KMS-11 (cell line): Measurements from ENCODE around the gene PPFIA1.

Experiments used
- H2AFZ ChIP-seq: fragments of 200-600 bp; sonication (generic); 2 replicates; pipeline ENCODE4 v1.6.1; 2016; ENCODE audit warnings: antibody characterized with exemption, mixed run types, low read depth
- H3K27ac ChIP-seq: fragments of 200-600 bp; sonication (generic); 2 replicates; pipeline ENCODE4 v1.6.1; 2016; ENCODE audit warnings: mild to moderate bottlenecking, mixed run types
- H3K27me3 ChIP-seq: fragments of 200-600 bp; sonication (generic); 2 replicates; pipeline ENCODE4 v1.6.1; 2017; ENCODE audit warnings: mild to moderate bottlenecking, low read depth, mixed run types, moderate library complexity; ENCODE audit not compliant: insufficient read depth
- H3K36me3 ChIP-seq: fragments of 200-600 bp; sonication (generic); 2 replicates; pipeline ENCODE4 v1.6.1; 2017; ENCODE audit warnings: mild to moderate bottlenecking, mixed run types; ENCODE audit not compliant: insufficient read depth
- H3K4me1 ChIP-seq: fragments of 200-600 bp; sonication (generic); 2 replicates; pipeline ENCODE4 v1.6.1; 2016; ENCODE audit warnings: mild to moderate bottlenecking, low read depth, mixed run types; ENCODE audit not compliant: poor library complexity, severe bottlenecking
- H3K4me2 ChIP-seq: fragments of 200-600 bp; sonication (generic); 2 replicates; pipeline ENCODE4 v1.7.0; 2016; ENCODE audit warnings: mild to moderate bottlenecking, mixed run types
- H3K4me3 ChIP-seq: fragments of 200-600 bp; sonication (generic); IDR thresholded peaks from 2 replicates; pipeline ENCODE4 v1.6.1; 2017; ENCODE audit warnings: low read depth, low read length, mixed read lengths; ENCODE audit not compliant: insufficient read depth
- H3K79me2 ChIP-seq: fragments of 200-600 bp; sonication (generic); 2 replicates; pipeline ENCODE4 v1.6.1; 2016; ENCODE audit warnings: low read depth, mixed run types; ENCODE audit not compliant: insufficient read depth
- H3K9ac ChIP-seq: fragments of 200-600 bp; sonication (generic); 2 replicates; pipeline ENCODE4 v1.6.1; 2016; ENCODE audit warnings: mild to moderate bottlenecking, mixed run types
- H4K20me1 ChIP-seq: fragments of 200-600 bp; sonication (generic); 2 replicates; pipeline ENCODE4 v1.6.1; 2016; ENCODE audit warnings: mild to moderate bottlenecking, mixed run types; ENCODE audit not compliant: insufficient read depth
- CTCF ChIP-seq: fragments of 200-600 bp; sonication (generic); conservative IDR thresholded peaks from 2 replicates; pipeline ENCODE4 v1.6.1; 2017; ENCODE audit warnings: low read depth, mild to moderate bottlenecking, antibody characterized with exemption, low read length, moderate library complexity, mixed read lengths

PPFIA1 gene

DNA sequence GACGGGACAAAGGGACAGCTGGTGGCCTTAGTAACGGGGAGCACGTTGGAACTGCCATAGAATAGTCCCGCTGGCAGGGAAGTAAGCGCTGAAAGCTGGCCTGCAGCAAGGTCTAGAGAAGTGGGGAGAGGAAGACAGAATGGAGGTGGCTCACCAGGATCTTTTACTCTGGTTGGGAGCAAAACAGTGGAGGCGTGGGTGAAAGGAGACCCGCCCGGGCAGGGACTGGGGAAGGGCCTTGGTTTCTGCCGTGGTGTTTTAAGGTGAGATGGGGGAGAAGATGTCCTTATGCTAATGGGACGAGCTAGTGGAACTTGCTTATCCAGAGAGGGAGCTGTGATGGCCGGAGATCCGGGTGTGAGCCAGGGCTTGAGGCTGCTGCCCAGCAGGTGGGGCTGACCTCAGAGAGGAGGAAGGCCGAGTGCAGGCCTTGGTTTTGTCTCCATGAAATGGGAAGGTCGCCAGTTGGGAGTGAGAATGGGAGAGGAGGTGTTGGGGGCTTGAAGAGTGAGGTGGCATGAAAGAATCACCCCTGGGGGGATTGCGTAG is 71.5 kb downstream of the PPFIA1 start:
- no peak for TF ChIP-seq CTCF
- H3K4me3 ChIP-seq: no peak overlapping the region
- no peak overlapping the region for H3K4me2 ChIP-seq
- H3K79me2 ChIP-seq: no peaks in the 10 kb centered on the region
- H3K4me1 ChIP-seq: no peaks in the 10 kb centered on the region
- no peak overlapping the region for H2AFZ ChIP-seq
- no peaks in the 10 kb centered on the region for H4K20me1 ChIP-seq
- H3K27ac ChIP-seq: no peak overlapping the region
- no peaks in the 10 kb centered on the region for H3K27me3 ChIP-seq
- H3K36me3 ChIP-seq: no peaks in the 10 kb centered on the region
- no peak overlapping the region for H3K9ac ChIP-seq

- Histone ChIP-seq H3K27me3 (no peaks in the 10 kb centered on the region), H3K9ac (no peak overlapping the region), H3K36me3 (no peaks in the 10 kb centered on the region), H3K4me3 (no peak overlapping the region), H3K4me2 (no peak overlapping the region), H2AFZ (no peak overlapping the region), H3K79me2 (no peaks in the 10 kb centered on the region), H3K27ac (no peak overlapping the region), H4K20me1 (no peaks in the 10 kb centered on the region), H3K4me1 (no peaks in the 10 kb centered on the region)
- TF ChIP-seq CTCF: no peak
Measured at GRCh38 chr11:70343636-70344035, 73.1 kb downstream of the PPFIA1 start.

GRCh38 chr11:70348191-70348590 is 77.7 kb downstream of the PPFIA1 start:
- TF ChIP-seq CTCF: no peak
- no peak overlapping the region for H3K27ac ChIP-seq
- H3K4me3 ChIP-seq: no peak overlapping the region
- H3K79me2 ChIP-seq: no peaks in the 10 kb centered on the region
- no peak overlapping the region for H3K9ac ChIP-seq
- no peak overlapping the region for H2AFZ ChIP-seq
- H3K27me3 ChIP-seq: no peaks in the 10 kb centered on the region
- no peaks in the 10 kb centered on the region for H3K4me1 ChIP-seq
- no peak overlapping the region for H3K4me2 ChIP-seq
- H3K36me3 ChIP-seq: no peaks in the 10 kb centered on the region
- no peaks in the 10 kb centered on the region for H4K20me1 ChIP-seq

DNA sequence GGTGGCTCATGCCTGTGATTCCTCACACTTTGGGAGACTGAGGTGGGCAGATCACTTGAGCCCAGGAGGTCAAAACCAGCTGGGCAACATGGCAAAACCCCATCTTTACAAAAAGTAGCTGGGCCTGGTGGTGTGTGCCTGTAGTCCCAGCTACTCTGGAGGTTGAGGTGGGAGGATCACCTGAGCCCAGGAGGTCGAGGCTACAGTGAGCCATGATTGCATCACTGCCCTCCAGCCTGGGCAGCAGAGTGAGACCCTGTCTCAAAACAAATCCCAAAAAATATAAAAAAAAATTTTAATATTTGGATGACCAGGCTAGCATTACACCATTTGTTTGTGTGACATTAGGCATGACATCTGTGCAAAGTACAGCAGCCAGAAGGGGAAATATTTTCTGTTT is 78.1 kb downstream of the PPFIA1 start:
- H4K20me1 ChIP-seq: no peaks in the 10 kb centered on the region
- no peak overlapping the region for H3K4me2 ChIP-seq
- no peaks in the 10 kb centered on the region for H3K27me3 ChIP-seq
- no peaks in the 10 kb centered on the region for H3K36me3 ChIP-seq
- no peak overlapping the region for H3K27ac ChIP-seq
- H3K9ac ChIP-seq: no peak overlapping the region
- no peak overlapping the region for H3K4me3 ChIP-seq
- H3K79me2 ChIP-seq: no peaks in the 10 kb centered on the region
- H3K4me1 ChIP-seq: no peaks in the 10 kb centered on the region
- H2AFZ ChIP-seq: no peak overlapping the region
- no peak for TF ChIP-seq CTCF
